ENCODE results near the gene BCAR3. TPM values are rescaled to one million over a fixed set of nuclear protein-coding genes. Genes with fewer than 3 reads are reported as not detected.

Gene BCAR3
- total and polyA plus RNA-seq, 2 experiments from 2014 or later = 22.6 to 23.7 TPM

DNA sequence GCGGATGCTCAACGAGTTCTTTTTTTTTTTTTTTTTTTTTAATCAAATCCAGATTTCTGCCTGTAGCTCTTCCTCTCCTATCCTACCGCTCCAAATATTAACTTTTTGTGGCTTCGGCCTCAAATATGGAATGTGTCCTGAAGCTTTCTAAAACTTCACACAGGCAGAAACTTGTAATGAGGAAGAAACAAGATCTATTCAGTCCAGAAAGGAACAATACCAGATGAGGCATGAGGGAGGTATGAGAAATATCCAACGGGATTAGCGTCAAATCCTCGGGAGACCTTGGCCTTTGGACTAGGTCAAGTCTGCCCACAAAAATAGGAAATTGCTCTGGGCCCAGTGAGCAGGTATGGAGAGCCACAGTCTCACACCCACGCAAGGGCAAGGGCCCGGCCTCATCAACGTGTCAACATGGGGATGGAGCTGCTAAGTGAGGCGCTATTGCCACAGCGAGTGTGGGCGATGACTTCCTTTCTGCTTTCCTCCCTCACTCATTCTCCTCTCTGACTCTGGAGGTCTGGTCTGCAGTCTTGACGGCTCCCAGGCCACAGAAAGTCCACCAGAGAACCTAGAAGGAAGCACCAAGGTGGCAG is 66.6 kb downstream of the BCAR3 start:
- WGBS (ENCODE audit: low lambda C conversion rate, missing lambda C conversion rate) = 57% methylated on average over 14 of the region's 14 CpGs
- Histone ChIP-seq H3K36me3 (replicated peaks; ENCODE audit: insufficient read depth, low read depth) (no peaks in the 10 kb centered on the region), H3K79me2 (peaks cover 61% of the 10 kb centered on the region), H3K4me3 (no peak overlapping the region), H3K27me3 (no peaks in the 10 kb centered on the region), H3K9me3 (ENCODE audit: low read depth) (no peaks in the 10 kb centered on the region), H3K9me2 (replicated peaks; ENCODE audit: insufficient read depth) (no peaks in the 10 kb centered on the region), H3K4me2 (no peak overlapping the region), H3K4me1 (ENCODE audit: insufficient read depth) (peaks cover 63% of the 10 kb centered on the region), H4K20me1 (ENCODE audit: insufficient read depth, poor library complexity, severe bottlenecking) (no peaks in the 10 kb centered on the region), H2AFZ (no peak overlapping the region), H3K27ac (peak overlapping the region; percentile 94)
- no peak for TF ChIP-seq EZH2 (IDR thresholded peaks at IDR 0.05; ENCODE audit: borderline replicate concordance)
- TF ChIP-seq, protein P1, sequence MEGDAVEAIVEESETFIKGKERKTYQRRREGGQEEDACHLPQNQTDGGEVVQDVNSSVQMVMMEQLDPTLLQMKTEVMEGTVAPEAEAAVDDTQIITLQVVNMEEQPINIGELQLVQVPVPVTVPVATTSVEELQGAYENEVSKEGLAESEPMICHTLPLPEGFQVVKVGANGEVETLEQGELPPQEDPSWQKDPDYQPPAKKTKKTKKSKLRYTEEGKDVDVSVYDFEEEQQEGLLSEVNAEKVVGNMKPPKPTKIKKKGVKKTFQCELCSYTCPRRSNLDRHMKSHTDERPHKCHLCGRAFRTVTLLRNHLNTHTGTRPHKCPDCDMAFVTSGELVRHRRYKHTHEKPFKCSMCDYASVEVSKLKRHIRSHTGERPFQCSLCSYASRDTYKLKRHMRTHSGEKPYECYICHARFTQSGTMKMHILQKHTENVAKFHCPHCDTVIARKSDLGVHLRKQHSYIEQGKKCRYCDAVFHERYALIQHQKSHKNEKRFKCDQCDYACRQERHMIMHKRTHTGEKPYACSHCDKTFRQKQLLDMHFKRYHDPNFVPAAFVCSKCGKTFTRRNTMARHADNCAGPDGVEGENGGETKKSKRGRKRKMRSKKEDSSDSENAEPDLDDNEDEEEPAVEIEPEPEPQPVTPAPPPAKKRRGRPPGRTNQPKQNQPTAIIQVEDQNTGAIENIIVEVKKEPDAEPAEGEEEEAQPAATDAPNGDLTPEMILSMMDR (IDR thresholded peaks at IDR 0.05; ENCODE audit: poor library complexity) = no peak
- no peak for TF ChIP-seq EZH2phosphoT487 (IDR thresholded peaks at IDR 0.05; ENCODE audit: low read depth, severe bottlenecking, unreplicated experiment)
- no peak for DNase-seq (ENCODE audit: low spot score)

DNA sequence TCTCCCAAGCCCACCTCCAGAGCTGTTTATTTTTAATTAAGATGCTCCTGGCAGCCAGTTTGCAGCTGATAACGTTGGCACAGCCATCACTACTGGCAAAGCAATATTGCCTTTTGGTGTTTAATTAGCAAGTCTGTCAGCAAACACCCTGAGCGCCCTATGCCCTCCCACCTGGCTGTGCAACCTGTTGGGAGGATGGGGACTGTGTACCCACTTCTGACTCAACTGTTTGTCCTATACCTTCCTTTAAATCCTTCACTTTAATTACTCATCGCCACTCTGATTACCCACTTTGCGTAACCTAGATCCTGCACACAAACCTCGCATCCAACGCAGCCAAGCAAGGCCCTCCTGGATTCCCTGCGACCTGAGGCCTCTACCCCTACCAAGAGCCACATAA is 67.1 kb downstream of the BCAR3 start:
- Histone ChIP-seq H3K79me2 (peaks cover 61% of the 10 kb centered on the region), H4K20me1 (ENCODE audit: insufficient read depth, poor library complexity, severe bottlenecking) (no peaks in the 10 kb centered on the region), H3K9me2 (replicated peaks; ENCODE audit: insufficient read depth) (no peaks in the 10 kb centered on the region), H3K9me3 (ENCODE audit: low read depth) (no peaks in the 10 kb centered on the region), H3K4me1 (ENCODE audit: insufficient read depth) (peaks cover 60% of the 10 kb centered on the region), H3K27ac (peak overlapping the region; percentile 94), H2AFZ (no peak overlapping the region), H3K4me3 (no peak overlapping the region), H3K27me3 (no peaks in the 10 kb centered on the region), H3K36me3 (replicated peaks; ENCODE audit: insufficient read depth, low read depth) (no peaks in the 10 kb centered on the region), H3K4me2 (peak overlapping the region; percentile 70)
- 60% methylated on average over 7 of the region's 7 CpGs for WGBS (ENCODE audit: low lambda C conversion rate, missing lambda C conversion rate)
- DNase-seq (ENCODE audit: low spot score) = no peak
- no peak for TF ChIP-seq EZH2phosphoT487 (IDR thresholded peaks at IDR 0.05; ENCODE audit: low read depth, severe bottlenecking, unreplicated experiment)
- TF ChIP-seq EZH2 (IDR thresholded peaks at IDR 0.05; ENCODE audit: borderline replicate concordance) = no peak
- TF ChIP-seq, protein P1 (IDR thresholded peaks at IDR 0.05; ENCODE audit: poor library complexity) = no peak

- Histone ChIP-seq H3K36me3 (replicated peaks; ENCODE audit: insufficient read depth, low read depth) (no peaks in the 10 kb centered on the region), H3K4me3 (no peak overlapping the region), H2AFZ (peak overlapping the region; percentile 48), H3K4me2 (peak overlapping the region; percentile 70), H4K20me1 (ENCODE audit: insufficient read depth, poor library complexity, severe bottlenecking) (no peaks in the 10 kb centered on the region), H3K4me1 (ENCODE audit: insufficient read depth) (peaks cover 65% of the 10 kb centered on the region), H3K27me3 (no peaks in the 10 kb centered on the region), H3K9me2 (replicated peaks; ENCODE audit: insufficient read depth) (no peaks in the 10 kb centered on the region), H3K79me2 (peaks cover 63% of the 10 kb centered on the region), H3K9me3 (ENCODE audit: low read depth) (no peaks in the 10 kb centered on the region), H3K27ac (peak overlapping the region; percentile 94)
- 49% methylated on average over 11 of the region's 11 CpGs for WGBS (ENCODE audit: low lambda C conversion rate, missing lambda C conversion rate)
- TF ChIP-seq EZH2 (IDR thresholded peaks at IDR 0.05; ENCODE audit: borderline replicate concordance) (no peak), EZH2phosphoT487 (IDR thresholded peaks at IDR 0.05; ENCODE audit: low read depth, severe bottlenecking, unreplicated experiment) (no peak)
- TF ChIP-seq, protein P1 (IDR thresholded peaks at IDR 0.05; ENCODE audit: poor library complexity) = no peak
- DNase-seq (ENCODE audit: low spot score) = peak; percentile 39
These were observed 67.7 kb downstream of the BCAR3 start for GRCh38 chr1:93613898-93614297.
